Stimulated activated CD8-positive, alpha-beta memory T cell treated with anti-CD3 and anti-CD28 coated beads, Interleukin-2, amount 100 ng/mL, for 48 hours (primary cell): ENCODE results near the gene BRF1.

Source experiments
- DNase-seq, 2 donors: peaks; one replicate each; pipeline ENCODE4 v3.0.0-alpha.2; 2020; ENCODE audit warnings: low read depth in 2 of 2

BRF1 gene

GRCh38 chr14:105173901-105174894, 126.6 kb downstream of the BRF1 start:
- DNase-seq, result no peak

GRCh38 chr14:105173145-105173544, 127.7 kb downstream of the BRF1 start:
- no peak for DNase-seq

GRCh38 chr14:105172476-105172875, 128.3 kb downstream of the BRF1 start:
- no peak for DNase-seq

- DNase-seq, result no peak
Observed at GRCh38 chr14:105171004-105171673, 129.7 kb downstream of the BRF1 start.

GRCh38 chr14:105169776-105170655, 130.8 kb downstream of the BRF1 start:
- DNase-seq, result no peak

GRCh38 chr14:105168979-105169507, 131.8 kb downstream of the BRF1 start:
- DNase-seq, result peak in 1 of 2 donors; percentile 28

GRCh38 chr14:105168496-105168978, 132.3 kb downstream of the BRF1 start, which contains the start of gene JAG2:
Gene JAG2 (minus strand): TSS chr14:105168776. CDS start chr14:105168420, 356 bp downstream.
- DNase-seq, result peak; percentile 33 to 37

GRCh38 chr14:105168093-105168420, 132.7 kb downstream of the BRF1 start:
- no peak for DNase-seq

GRCh38 chr14:105167303-105168092, 133.3 kb downstream of the BRF1 start:
- no peak for DNase-seq

GRCh38 chr14:105166571-105167302, 134.1 kb downstream of the BRF1 start:
- DNase-seq, result no peak

- no peak for DNase-seq
Observed at GRCh38 chr14:105165761-105166485, 134.9 kb downstream of the BRF1 start.

- no peak for DNase-seq
Observed at GRCh38 chr14:105165134-105165704, 135.6 kb downstream of the BRF1 start.

- no peak for DNase-seq
Observed at GRCh38 chr14:105163040-105163742, 137.6 kb downstream of the BRF1 start.

- DNase-seq, result no peak
Observed at GRCh38 chr14:105162669-105162979, 138.2 kb downstream of the BRF1 start.

GRCh38 chr14:105161964-105162668, 138.7 kb downstream of the BRF1 start:
- DNase-seq, result no peak

GRCh38 chr14:105161309-105161708, 139.5 kb downstream of the BRF1 start:
- DNase-seq, result no peak

- no peak for DNase-seq
Observed at GRCh38 chr14:105160776-105161175, 140.0 kb downstream of the BRF1 start.

- DNase-seq, result no peak
Observed at GRCh38 chr14:105159344-105159743, 141.5 kb downstream of the BRF1 start.
